GM18858 (cell line): Measurements from ENCODE around the gene VEPH1.

ENCODE experiments used
- ATAC-seq: cut with Tn5 transposase; IDR thresholded peaks from one replicate; pipeline ENCODE4 v1.9.1; 2021; ENCODE audit not compliant: unreplicated experiment

The VEPH1 gene

DNA sequence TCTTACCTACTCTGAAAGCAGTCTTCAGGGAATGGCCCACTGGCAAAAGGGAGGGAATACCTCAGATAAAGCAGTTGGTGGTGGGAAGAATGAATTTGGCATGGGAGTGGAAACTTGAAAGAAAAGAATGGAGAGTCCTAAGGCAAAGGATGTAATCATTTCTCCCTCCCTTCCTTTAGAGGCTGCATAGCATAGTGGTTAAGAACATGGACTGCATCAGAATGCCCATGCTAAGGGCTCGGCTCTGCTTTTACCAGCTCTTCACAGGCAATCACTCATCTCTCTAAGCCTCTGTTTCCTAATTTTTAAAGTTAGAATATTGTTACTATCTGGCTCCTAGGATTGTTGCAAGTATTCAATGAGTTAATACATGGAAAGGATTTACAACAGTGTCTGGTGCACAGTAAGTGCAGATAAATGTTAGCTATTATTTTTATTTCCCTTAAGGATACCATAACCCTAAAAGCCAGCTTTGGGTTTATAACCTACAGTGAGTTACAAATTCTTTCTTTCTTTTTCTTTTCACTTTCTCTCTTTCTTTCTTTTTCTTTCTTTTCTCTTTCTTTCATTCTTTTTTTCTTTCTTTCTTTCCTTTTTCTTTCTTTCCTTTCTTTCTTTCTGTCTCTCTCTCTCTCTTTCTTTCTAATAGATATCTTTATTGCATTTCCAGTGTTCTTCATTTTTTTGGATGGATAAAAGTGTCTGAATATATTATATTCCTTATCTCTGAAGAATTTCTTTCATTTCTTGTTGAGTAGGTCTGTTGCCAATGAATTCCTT lies 23.6 kb downstream of the VEPH1 start:
- no peak for ATAC-seq

DNA sequence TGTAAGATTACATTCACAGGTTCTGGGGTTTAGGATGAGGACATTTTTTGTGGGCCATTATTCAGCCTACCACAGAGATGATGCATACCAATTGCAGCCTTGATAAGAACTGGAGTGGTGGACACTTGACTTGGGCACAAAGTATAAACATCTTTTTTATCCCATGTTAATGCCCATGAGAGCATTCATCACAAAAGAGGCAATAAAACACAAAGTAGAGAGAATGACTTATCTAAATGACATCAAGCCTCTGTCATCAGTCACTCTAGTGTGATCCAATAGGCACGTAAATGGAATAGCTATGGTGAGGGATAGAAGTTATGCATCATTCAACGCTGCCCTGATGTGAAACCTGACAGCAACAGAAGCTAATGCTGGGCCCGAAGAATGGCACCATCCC lies 25.8 kb downstream of the VEPH1 start:
- ATAC-seq = no peak

DNA sequence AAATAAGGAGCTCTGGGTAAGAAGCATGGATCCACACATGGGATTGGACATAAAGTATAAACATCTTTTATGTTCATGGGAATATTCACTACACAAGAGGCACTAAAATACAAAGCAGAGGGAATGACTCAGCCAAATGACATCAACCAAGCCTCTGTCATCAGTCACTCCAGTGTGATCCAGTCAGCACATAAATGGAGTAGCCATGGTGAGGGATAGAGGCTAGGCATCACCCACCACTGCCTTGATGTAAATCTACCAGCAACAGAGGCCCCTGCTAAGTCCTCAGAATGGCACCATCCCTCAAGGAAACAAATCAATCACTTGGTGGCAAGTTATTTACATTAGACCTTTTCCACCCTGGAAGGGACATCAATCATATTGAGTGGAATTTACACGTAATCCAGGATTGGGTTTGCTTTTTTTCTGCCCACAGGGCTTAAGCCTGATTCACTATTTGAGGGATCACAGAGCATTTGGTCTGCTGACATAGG lies 27.2 kb downstream of the VEPH1 start:
- ATAC-seq = no peak

DNA sequence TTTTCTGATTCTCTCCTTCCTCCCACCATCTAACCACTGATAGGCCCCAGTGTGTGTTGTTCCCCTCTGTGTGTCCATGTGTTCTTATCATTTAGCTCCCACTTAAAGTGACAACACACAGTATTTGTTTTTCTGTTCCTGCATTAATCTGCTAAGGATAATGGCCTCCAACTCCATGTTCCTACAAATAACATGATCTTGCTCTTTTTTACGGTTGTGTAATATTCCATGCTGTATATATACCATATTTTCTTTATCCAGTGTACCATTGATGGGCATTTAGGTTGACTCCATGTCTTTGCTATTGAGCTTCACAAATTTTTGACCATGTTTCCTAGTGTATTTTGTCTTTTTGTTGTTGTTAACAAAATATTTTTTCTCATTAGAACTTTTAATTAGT lies 30.6 kb downstream of the VEPH1 start:
- no peak for ATAC-seq

DNA sequence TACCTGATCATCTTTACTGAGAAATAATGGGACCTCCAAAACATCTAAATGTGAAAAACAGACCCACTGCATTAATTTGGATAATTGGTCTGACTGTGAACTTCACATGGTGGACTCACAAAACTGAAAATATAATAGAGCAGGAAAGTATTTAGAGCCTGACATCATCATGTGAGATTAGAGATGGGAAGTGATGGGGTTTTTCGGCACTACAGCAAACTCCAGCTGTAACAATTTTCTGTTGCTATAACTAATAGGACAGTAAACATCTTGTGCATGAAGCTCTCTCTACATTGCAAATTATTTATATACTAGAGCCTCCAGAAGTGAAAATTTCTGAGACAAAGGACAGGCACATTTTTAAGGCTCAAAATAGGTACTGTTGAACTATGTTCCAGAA lies 32.2 kb downstream of the VEPH1 start:
- no peak for ATAC-seq

DNA sequence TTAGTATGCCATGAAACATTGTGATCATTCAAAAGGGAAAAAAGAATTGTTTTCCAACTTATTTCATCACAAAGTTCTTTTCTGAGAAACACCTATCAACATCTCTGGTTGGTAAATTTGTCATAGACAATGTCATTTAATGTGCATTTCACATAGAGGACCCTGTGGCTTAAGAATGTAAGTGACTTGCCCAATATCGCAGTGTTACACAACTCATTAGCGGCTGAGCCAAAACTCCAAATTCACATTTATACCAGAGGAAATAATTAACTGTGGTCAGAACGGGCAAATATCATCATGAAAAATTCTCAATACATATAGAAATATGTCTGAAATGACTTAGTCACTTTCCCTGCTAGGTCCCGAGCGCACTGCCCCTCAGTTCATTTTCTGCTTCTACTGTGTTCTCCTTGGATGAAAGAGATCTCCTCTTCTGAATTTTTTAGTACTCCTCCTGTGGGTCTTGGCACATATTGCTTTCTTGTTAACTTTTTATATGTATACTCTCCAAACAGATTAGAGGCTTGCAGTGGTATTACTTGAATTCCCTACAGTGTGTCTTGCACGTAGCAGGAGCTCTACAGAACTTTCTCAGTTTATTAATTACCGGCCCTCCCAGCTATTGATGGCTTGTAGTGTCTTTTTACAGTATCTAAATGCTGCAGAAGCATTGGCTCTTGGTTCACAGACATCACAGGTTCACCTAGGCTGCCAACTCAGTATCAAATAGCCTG lies 33.5 kb downstream of the VEPH1 start:
- no peak for ATAC-seq

DNA sequence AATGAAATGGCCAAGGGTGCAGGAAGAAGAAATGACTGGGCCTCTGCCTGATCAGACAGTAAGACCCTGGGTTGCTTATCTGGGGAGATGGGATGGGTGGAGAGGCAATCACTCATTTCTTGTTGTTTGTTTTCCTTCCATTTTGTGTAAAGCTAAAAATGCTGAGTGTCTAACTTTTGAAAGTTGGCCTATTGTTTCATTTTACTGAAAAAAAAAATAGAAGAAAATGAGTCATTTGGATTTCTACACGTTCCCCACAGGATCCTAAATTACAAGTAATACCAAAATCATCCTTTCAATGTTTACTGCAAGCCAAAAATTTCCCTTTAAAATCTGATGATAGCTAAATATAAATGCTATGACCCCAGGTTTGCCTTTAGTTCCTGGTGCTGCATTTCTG lies 36.0 kb downstream of the VEPH1 start:
- ATAC-seq = no peak

DNA sequence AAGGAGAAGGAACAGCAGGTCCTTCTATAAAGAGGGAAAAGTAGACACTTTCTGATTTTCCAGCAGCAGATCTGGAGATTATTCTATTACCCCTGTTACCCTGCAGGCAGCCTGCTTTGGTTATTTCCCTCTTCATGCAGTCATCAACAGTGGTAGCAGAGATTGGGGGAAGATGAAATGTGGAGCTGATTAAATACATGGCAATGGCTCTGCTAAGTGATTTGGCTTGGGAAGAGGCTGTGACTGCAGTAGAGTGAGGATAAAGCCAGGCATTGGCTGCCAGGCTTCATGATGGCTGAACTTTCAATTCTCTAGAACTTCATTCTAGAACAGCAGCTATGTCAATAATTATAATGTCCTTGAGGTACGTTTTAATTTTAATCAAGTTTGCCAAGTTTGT lies 37.5 kb downstream of the VEPH1 start:
- no peak for ATAC-seq

DNA sequence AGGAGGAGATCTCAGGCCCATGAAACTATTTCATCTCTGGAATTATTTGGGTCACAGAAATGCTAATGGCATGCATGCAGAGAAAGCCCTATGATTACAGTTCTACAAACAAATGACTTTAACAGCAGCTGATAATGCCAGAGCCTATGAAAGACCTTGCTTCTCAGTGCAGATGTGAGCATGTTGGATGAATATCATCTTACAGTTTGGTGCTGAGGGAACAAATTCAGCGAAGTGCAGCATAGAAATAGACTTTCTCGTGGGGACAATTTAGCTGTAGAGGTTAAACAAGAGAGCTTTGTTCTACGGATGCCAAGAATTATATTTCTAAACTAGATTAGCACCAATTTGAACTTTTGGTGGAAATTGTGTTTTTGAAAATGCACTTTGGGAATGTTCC lies 38.9 kb downstream of the VEPH1 start:
- ATAC-seq = no peak

DNA sequence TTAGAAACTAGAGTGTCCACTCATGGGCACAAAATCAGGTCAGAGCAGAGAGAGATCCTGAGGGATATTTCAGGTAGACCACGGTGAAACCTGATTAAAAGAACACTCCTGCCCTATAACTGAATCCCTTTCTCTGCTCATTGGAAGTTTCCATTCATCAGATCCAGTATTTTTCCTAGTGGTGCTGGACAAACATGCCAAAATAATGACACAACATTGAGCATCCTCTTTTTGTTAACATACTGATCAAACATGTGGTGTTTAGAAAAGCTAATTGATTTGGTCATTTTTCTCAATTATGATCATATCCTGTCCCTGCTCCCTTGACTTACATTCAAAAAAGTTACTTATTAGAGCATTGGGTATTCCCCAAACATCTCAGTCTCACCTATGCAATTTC lies 39.4 kb downstream of the VEPH1 start:
- ATAC-seq = no peak

DNA sequence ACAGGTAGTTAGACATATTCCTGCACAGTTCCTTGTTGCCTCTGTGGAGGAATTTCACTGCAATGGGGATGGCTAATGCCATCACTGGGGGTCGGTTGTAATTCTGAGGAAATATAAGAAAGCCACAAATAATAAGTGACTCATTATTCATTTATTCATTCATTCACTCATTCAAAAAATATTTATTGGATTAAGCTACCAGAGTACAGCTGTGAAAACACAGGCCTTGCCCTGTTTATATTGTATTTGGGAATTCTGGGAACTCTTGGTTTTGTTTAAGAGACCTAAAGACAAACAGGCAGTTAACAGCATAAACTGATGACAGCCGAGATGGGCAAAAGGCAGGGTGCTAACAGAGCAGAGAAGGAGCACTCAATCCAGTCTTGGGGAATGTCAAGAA lies 43.0 kb downstream of the VEPH1 start:
- no peak for ATAC-seq

DNA sequence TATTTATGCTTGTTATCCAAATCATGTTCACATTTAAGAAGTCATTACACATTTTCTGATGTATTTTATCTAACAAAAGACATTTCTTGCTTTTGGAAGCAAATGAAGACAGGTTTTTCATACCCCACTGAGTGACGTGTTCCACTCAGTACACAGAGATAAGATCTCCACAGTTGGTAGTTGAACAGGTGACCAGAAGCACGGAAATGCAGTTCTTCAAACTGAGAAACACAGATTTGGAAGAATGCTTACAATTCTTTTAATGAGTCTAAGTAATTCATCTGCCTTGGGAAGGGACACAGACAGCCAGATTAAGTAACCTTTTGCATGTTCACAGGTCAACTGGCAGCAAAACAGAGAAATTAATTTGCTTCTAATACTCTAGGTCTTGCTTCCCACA lies 43.5 kb downstream of the VEPH1 start:
- no peak for ATAC-seq

DNA sequence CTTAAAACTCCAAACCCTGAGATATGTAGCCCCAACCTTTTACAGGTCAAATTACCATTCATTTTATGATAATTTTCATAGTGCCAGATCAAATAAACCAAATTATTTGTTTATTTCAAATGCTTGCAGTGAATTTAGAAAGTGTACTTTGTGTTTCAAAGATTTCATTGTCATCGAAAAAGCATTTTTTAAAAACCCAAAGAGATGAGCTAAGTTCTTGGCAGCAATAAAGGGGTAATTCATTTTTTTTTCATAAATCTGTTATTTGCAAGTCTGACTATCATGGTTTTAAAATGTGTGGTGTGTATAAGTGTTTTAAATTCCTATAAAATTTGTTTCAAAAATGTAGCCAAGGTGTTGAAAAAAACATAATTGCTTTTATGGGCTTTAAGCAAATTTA lies 49.4 kb downstream of the VEPH1 start:
- ATAC-seq = no peak

DNA sequence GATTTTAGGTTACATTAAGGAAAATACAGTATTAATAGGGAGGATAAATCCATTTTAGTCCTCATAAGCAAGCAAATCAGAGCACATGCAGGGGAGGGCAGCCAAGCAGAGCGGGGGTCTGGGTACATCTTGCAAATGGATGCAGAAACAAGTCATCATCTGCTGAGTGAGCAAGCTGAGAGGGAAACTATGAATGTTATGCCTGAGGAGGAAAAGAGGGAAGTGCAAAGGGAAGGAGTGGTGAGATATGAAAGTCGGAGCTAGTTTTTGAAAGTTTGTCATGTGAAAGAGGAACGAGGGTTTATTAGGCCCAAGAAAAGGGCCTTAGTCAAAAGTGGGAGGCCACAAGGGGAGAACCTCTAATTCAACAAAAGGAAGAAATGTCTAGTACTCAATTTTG lies 51.1 kb downstream of the VEPH1 start:
- no peak for ATAC-seq

DNA sequence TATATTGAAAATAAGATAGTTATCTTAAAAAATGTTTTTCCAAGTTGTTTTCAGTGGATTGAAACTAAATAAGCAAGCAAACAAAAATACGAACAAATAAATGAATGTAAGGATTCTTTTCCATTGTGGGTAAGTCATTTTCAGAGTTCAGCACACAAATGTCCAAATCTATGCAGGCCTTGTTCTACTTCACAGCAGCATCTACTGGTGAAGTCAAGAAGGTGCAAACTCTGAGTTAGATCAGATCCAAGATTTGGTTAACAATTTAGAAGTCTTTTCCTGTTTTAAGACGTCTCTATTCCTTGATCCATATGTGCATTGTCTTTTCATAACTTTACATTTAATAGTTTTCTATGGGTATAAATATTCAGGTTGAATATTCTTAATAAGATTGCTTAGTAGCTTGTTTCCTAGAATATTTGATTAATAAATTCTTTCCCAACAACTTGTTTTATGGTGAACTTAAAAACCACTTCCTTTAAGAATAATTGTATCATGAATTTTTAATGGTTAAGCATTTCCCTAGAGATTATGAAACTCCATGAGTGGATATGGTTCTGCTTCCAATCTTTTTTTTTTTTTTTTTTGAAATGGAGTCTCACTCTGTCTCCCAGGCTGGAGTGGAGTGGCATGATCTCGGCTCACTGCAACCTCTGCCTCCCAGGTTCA lies 56.1 kb downstream of the VEPH1 start:
- no peak for ATAC-seq

DNA sequence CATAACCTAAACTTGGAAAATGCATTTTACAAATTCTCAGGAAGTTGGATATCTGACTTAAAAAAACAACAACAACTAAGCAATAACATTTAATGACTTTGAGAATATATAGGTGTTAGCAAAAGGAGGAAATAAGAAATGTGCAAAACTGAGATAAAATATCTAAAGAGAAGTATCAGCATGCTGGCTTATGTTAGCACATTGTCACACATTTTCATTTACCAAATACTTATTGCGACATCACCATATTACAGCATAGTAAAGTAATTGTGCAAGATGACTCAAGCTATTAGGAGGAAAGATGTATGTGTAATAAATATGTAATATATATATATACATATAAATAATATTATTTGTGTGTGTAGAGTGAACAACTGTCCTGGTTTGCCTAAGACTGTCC lies 57.4 kb downstream of the VEPH1 start:
- no peak for ATAC-seq

DNA sequence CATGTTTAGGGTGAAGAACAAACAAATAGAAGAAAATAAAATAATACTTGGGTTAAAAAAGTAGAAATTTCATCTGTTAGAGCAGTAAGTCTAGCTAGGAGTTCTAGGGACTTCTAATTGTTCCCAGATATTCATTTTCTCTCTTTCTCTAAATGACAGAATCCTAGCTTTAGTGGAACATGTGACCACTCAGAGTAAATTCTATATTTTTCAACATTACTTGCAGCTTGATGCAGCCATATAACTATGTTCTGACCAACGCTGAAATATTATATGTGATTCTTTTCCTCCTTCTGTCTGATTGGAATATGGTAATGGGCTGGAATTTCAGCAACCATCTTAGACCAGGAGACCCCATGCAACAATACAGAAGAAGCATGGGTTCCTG lies 58.4 kb downstream of the VEPH1 start:
- no peak for ATAC-seq

DNA sequence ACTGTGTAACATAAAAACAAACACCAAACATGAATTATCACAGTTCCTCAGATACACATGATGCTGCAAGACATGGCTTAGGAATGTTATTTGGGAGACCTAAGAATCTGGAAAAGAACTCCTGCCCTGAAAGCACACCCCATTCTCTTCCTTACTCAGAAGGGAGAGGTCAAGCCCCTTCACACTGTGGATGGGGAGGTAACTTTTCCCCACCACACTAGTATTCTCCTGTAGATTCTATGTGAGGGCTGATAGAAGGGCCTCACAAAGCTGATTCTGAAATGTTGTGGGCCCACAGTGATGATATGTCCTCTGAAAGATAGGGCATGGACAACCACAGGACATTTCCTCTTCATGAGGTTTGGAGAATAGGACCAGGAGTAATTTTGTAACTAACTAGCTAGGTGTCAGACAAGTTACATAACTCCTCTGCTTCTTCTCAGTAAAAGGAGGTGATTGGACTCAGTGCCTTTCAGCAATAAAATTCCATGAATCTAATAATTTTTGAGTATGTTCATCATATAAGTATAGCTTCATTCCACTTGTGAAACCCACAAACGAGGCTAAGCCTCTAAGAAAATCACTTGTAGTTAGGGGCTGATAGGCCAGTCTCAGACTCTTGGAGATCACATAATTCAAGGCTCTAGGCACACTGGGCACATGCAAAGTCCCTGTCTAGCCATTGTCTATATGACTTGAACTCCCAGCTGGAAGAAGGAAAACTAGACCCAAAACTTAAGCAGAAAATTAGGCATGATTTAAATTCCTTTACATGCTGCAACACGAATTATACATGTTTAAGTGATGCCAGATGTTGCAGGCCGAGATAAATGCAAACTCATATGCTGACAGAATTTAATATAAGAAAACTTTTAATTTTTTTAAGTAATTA lies 59.1 kb downstream of the VEPH1 start:
- ATAC-seq = no peak

DNA sequence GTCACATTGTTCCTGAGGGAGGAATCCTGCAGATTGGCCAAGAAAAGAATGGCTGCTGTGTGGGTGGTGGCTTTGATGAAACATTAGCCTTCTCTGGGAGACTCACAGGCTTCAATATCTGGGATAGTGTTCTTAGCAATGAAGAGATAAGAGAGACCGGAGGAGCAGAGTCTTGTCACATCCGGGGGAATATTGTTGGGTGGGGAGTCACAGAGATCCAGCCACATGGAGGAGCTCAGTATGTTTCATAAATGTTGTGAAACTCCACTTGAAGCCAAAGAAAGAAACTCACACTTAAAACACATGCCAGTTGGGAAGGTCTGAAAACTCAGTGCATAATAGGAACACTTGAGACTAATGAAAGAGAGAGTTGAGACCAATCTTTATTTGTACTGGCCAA lies 60.5 kb downstream of the VEPH1 start:
- no peak for ATAC-seq

DNA sequence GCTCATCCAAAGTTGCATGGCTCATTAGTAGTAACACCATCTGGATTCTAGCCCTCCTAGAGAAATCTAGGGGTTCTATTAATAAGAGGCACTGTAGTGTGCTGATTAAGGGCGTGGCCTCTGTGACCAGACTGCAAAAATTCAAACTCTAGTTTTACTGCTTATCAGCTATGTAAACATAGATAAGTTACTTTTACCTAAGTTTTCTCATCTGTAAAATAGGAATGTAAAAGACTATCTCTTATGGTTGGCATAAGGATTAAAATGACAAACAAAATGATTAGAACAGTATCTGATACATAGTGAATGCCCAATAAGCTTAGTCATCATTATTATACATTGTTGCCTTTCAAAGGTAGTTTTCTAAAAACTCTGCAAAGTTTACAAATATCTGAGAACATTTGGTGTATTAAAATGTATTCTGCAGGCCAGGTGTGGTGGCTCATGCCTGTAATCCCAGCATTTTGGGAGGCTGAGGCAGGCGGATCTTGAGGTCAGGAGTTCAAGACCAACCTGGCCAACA lies 62.1 kb downstream of the VEPH1 start:
- ATAC-seq = no peak

DNA sequence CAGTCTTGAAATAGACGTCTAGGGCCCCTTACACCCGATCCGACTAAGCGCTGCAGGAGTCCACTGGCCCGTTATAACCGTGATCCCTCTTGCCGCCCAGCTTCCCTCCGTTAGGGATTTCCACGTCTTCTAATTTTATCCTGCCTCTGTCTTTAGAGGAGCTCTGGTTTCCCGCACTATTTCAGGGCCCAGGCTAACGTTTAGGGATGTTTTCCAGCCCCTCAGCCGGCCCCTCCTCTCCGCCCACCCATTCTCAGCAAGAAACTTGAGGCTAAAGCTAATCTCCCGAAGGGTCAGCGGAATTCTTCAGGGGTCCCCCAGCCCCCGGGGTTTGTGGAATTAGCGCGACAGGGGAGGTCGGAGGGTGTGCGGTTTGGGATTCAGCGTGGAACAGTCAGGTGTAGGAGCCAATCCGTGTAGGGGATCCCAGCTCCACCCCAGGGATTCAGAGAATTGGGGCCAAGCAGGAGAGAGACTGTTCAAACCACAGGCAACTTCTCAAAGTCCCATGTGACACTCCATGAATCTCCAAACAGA lies 65.0 kb downstream of the VEPH1 start:
- no peak for ATAC-seq
